Lower leg skin (tissue), 4 donors: ENCODE data around the gene PPM1M. TPM values are rescaled to one million over a fixed set of nuclear protein-coding genes. Genes with fewer than 3 reads are reported as not detected.

ENCODE experiments used
- DNase-seq, 2 donors: peaks; one replicate each; pipeline ENCODE4 v3.0.0-alpha.2; 2019; ENCODE audit warnings: low spot score in 2 of 2
- H3K4me3 ChIP-seq: fragments of 200-600 bp; sonication (generic); 2 replicates; pipeline ENCODE4 v1.5.1; 2017; ENCODE audit warnings: mild to moderate bottlenecking, low read depth; ENCODE audit not compliant: poor library complexity, severe bottlenecking
- CTCF ChIP-seq, 3 donors: fragments of 450-650 bp; IDR thresholded peaks; one replicate each; pipeline ENCODE4 v1.5.1; 2016; ENCODE audit warnings: antibody characterized with exemption in 3 of 3, mild to moderate bottlenecking in 3 of 3, moderate library complexity in 2 of 3
- POLR2A ChIP-seq, 2 donors: fragments of 450-650 bp; IDR thresholded peaks; one replicate each; pipeline ENCODE4 v1.6.1; 2016 to 2017; ENCODE audit warnings: antibody characterized with exemption in 2 of 2, mild to moderate bottlenecking in 1 of 2, moderate library complexity in 1 of 2
- WGBS, 2 donors: methylation state at CpG; one replicate each; pipeline ENCODE4 v1.1.5; 2018; 5-methylcytosine and 5-hydroxymethylcytosine counted together
- intact Hi-C: fragments of 100-400 bp; cut with DNase I; formaldehyde crosslinking; loops from one replicate; pipeline ENCODE4 v1.15.0; 2023; ENCODE audit warnings: low total_unique reads
- total RNA-seq, 4 donors: library from RNA; depleted of rRNA; stranded (reverse); fragments of >200 nt; gene quantifications; one replicate each; pipeline ENCODE4 v1.1.0, GENCODE V29; 2016

Gene PPM1M
- total RNA-seq, 4 donors from 2014 or later = 10.4 to 28.6 (median 14.0) TPM

GRCh38 chr3:52198643-52199608 lies 46.6 kb upstream of the PPM1M start:
- no peak for DNase-seq
- intact Hi-C loops = loop anchor here (5.0 kb wide), 1 partner anchor 743 kb away; no protein-coding TSS in a partner anchor
- H3K4me3 ChIP-seq = peak overlapping the region; percentile 88
- WGBS, 2 donors = 36 to 44% methylated on average over 13 to 14 of the region's 14 CpGs
- TF ChIP-seq CTCF (IDR thresholded peaks at IDR 0.05) = no peak
- TF ChIP-seq POLR2A (IDR thresholded peaks at IDR 0.05) = no peak

GRCh38 chr3:52200981-52201679 lies 44.4 kb upstream of the PPM1M start:
- TF ChIP-seq POLR2A (IDR thresholded peaks at IDR 0.05) (no peak), CTCF (IDR thresholded peaks at IDR 0.05) (no peak)
- 91 to 92% methylated on average over 5 of the region's 5 CpGs for WGBS, 2 donors
- no peak overlapping the region for H3K4me3 ChIP-seq
- intact Hi-C loops = no loop called here
- DNase-seq = no peak

GRCh38 chr3:52202384-52203077 lies 43.0 kb upstream of the PPM1M start:
- TF ChIP-seq POLR2A (IDR thresholded peaks at IDR 0.05) (no peak), CTCF (IDR thresholded peaks at IDR 0.05) (no peak)
- no peak for DNase-seq
- intact Hi-C loops = no loop called here
- no peak overlapping the region for H3K4me3 ChIP-seq
- 78 to 90% methylated on average over 4 of the region's 4 CpGs for WGBS, 2 donors

- no peak for DNase-seq
- intact Hi-C loops = no loop called here
- 74 to 77% methylated on average over 1 of the region's 1 CpG for WGBS, 2 donors
- H3K4me3 ChIP-seq = no peak overlapping the region
- TF ChIP-seq CTCF (IDR thresholded peaks at IDR 0.05) = no peak
- TF ChIP-seq POLR2A (IDR thresholded peaks at IDR 0.05) = no peak
Observed at GRCh38 chr3:52203701-52204100, 41.9 kb upstream of the PPM1M start.

GRCh38 chr3:52204337-52205073 lies 41.1 kb upstream of the PPM1M start:
- intact Hi-C loops = no loop called here
- TF ChIP-seq CTCF (IDR thresholded peaks at IDR 0.05) (no peak), POLR2A (IDR thresholded peaks at IDR 0.05) (no peak)
- H3K4me3 ChIP-seq = no peak overlapping the region
- DNase-seq = no peak
- WGBS, 2 donors = 63 to 66% methylated on average over 10 of the region's 10 CpGs
